ENCODE results near the gene SECISBP2.
"Not testable (repeated sequence)": the region's sequence is repeated elsewhere in the genome, so short reads cannot be mapped to it uniquely, and the experiment has no call there.

SECISBP2 gene

GRCh38 chr9:89318123-89319014 lies at the start of gene SECISBP2:
SECISBP2 (plus strand) TSS chr9:89318500; CDS start chr9:89318577, 77 bp downstream.
- peak; percentile 98 for DNase-seq (ENCODE audit: low spot score)

- no peak for DNase-seq (ENCODE audit: low spot score)
Measured at GRCh38 chr9:89273528-89274279, 44.6 kb upstream of the SECISBP2 start.

DNA sequence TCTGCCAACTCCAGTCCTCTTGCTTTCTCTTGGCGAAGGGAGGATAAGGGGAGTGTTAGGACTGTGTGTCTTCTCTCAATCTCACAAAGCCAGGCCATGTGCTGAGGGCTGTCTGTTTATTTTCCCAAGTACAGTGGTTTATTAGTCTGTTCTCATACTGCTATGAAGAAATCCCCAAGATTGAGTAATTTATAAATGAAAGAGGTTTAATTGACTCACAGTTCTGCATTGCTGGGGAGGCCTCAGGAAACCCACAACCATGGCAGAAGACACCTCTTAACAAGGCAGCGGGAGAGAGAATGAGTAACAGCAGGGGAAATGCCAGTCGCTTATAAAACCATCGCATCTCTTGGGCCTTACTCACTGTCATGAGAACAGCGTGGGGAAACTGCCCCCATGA lies 43.5 kb upstream of the SECISBP2 start:
- no peak for DNase-seq (ENCODE audit: low spot score)

- DNase-seq (ENCODE audit: low spot score): not testable (repeated sequence)
Measured at GRCh38 chr9:89276040-89276439, 42.3 kb upstream of the SECISBP2 start.

DNA sequence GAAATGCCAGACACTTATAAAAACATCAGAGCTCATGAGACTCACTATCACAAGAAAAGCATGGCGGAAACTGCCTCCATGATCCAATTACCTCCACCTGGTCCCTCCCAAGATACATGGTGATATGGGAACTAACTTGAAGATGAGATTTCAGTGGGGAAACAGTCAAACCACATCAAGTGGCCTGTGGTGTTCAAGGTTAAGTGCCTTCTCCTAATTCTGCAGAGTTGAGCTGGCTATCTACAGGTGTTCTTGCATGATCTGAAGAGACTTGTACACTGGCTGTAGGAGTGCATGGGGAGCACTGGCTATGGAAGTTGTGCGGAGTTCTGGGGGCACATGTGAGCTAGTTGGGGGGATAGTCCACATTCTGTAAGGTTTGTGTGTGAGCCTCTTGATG lies 41.3 kb upstream of the SECISBP2 start:
- DNase-seq (ENCODE audit: low spot score): no peak

DNA sequence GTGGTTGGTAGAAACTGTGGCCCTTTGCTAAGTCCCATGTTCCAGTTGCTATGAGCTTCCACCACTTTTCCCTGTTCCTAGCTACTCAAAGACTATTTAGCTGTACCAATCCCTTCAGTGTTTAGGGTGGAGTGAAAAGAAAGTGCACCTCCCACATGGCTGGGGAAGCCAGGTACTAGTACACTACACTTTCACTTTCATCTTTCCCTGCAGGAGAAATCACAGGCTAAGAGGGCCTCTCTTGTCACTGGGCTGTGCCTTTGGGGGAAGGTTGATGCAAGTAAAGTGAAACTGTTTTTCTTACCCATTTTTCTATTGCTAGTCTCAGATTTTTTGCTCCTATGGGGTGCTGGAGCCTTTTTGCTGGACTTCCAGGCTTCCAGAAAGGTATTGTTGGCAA lies 40.8 kb upstream of the SECISBP2 start:
- DNase-seq (ENCODE audit: low spot score): no peak

GRCh38 chr9:89278551-89278950 lies 39.7 kb upstream of the SECISBP2 start:
- DNase-seq (ENCODE audit: low spot score): no peak

DNA sequence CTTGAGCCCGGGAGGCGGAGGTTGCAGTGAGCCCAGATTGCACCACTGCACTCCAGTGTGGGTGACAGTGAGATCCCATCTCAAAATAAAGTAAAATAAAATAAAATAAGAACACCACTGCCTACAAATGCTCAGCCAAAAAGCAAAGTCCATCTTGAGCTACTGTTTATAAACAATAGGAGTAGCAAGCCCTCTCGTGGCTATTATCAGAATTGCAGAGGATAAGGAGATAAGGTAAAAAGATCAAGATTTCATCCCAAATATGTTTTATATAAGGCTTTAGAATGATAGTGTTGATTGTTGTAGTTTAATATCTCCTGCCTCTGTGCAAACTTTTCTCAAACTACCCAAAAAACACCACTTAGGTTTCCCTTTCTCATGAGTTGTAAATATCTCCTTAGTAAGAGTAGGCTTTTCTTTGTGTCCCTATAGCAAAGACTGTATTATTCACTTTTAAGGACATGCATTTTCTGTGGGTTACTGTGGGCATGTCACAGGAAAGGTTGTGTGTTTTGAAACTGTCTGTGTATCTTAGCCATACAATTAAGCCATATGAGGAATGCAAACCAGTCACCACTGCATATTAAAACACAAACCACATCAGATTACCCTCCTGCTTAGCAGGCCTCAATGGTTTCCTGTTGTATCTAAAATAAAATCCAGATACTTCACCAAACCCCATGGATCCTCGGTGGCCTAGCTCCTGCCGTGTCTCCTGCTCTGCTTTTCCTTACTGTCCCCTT lies 39.1 kb upstream of the SECISBP2 start:
- peak; percentile 74 for DNase-seq (ENCODE audit: low spot score)

DNA sequence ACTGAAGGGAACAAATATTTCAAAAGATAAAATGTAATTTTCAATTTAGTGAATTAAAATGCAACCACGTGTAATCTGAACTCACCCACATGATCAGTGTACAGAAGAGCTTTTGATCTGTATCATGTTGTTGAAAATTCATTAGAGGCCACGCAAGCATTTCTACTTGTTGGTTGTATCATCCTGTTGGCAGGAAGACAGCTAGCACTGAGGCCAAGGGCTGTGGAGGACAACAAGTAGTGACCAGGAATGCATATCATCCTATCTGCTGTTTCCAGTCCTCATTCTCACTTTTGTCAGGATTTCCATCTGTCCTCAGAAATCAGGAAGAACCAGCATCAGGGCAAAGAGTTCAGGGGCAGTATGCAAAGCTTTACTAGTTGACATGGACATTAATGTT lies 37.2 kb upstream of the SECISBP2 start:
- no peak for DNase-seq (ENCODE audit: low spot score)

DNA sequence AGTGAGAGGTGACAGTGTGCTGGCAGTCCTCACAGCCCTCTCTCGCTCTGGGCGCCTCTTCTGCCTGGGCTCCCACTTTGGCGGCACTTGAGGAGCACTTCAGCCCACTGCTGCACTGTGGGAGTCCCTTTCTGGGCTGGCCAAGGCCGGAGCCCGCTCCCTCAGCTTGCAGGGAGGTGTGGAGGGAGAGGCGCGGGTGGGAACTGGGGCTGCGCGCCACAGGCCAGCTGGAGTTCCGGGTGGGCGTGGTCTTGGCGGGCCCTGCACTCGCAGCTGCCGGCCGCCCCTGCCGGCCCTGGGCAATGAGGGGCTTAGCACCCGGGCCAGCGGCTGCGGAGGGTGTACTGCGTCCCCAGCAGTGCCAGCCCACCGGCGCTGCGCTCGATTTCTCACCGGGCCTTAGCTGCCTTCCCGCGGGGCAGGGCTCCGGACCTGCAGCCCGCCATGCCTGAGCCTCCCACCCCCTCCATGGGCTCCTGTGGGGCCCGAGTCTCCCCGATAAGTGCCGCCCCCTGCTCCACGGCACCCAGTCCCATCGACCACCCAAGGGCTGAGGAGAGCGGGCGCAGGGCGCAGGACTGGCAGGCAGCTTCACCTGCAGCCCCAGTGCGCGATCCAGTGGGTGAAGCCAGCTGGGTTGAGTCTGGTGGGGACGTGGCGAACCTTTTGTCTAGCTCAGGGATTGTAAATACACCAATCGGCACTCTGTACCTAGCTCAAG lies 35.9 kb upstream of the SECISBP2 start:
- DNase-seq (ENCODE audit: low spot score): not testable (repeated sequence)

DNA sequence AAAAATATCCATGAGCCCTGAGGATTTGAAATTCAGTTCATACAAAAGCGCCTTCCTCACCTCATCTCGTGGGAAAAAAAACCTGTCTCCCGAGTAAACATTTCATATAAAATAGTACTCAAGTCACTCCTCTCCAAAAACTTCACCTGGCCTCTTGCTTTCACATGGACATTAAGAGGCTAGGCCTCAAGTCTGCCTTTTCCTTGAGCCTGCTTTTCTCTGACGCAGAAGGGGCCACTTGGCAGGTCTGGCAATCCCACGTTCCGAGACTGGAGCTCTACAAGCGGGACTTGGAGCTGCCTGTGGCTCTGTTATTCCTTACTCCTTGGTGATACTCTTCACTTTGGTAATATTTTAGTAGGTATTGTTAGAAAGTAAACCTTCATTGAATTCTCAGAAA lies 34.2 kb upstream of the SECISBP2 start:
- no peak for DNase-seq (ENCODE audit: low spot score)

DNA sequence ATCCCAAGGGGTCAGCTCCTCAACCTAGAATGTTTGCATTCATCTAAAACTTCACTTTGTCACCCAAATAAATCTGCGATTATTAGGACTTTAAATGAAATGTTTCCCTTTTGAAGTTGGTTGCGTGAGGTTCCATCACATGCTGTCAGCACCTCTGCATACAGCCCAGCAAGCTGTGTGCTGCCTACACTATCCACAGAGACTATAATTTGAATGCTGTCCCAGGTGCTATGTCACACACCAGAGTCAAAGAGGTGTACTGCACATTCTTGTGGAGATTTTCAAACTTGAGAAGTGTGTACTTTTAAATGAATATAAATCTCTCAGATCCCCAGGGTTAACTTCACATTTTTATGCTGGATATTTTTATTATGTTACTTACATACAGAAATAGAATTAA lies 26.6 kb upstream of the SECISBP2 start:
- no peak for DNase-seq (ENCODE audit: low spot score)

DNA sequence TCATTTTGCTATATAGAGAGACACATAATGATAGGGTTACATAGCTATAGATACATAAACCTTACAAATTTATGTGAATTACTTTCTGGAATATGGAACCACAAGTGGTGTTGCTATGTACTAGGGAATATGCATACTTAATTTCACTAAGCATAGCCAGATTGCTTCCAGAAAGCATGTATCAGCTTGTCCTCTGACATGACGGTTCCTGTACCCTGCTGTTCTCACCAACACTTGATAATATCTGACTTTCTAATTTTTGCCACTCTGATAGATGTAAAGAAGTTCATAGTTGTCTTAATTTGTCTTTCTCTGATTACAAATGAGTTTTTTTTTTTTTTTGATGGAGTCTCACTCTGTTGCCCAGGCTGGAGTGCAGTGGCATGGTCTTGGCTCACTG lies 25.3 kb upstream of the SECISBP2 start:
- DNase-seq (ENCODE audit: low spot score): no peak

GRCh38 chr9:89295400-89295799 lies 22.9 kb upstream of the SECISBP2 start:
- no peak for DNase-seq (ENCODE audit: low spot score)

GRCh38 chr9:89301996-89302395 lies 16.3 kb upstream of the SECISBP2 start:
- DNase-seq (ENCODE audit: low spot score): not testable (repeated sequence)

DNA sequence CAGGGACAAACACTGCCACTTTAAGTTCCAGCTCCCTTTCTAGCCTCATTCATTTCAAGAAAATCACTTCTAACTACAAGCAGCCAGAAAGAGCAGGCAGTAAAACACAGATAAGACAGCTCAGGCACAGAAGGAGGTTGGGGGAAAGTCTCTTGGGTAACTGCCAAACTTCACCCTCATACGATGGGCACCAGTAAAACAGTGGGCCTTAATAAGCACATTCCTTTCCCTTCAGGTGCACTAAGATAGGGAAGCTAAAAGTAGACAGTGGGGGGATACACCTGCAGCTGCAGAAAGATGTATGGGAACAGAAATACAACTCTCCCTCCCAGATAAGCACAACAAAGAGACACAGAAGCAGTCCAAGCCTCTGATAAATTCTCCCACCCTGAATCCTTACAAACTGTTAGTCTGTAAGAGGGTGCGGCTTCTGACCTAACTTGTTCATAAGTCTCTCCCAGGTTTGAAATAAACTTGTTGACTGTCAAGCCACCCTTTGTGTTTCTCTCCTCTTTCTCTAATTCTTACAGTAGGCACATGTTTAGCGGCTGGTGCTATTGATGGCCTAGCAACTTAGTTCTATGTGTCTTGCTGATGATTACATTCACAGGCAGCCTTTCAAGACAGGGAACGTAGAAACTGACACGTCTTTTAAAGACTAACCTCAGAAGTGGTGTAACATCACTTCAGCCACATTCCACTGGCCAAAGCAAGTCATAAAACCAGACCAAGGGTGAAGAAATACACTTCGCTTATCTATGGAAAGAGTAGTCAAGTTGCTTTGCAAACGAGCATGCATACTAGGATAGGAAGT lies 14.1 kb upstream of the SECISBP2 start:
- peak; percentile 79 for DNase-seq (ENCODE audit: low spot score)

DNA sequence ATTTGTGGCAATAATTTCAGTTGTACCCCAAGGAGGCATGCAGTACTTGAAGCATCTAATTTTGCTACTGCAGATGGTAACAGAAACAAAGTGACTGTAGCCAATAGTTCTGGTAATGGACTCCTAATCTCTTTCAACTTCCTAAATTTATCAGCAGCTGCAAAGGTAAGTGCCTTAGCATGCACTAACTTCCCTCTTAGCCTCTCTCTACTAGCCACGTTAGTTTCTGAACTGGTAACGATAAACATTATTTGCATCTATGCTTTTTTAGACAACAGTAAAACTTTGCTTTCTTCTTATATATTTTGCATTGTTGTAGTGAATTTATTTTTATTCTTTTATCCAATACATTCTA lies 13.5 kb upstream of the SECISBP2 start:
- DNase-seq (ENCODE audit: low spot score): no peak

- DNase-seq (ENCODE audit: low spot score): peak; percentile 42
Measured at GRCh38 chr9:89305868-89306267, 12.4 kb upstream of the SECISBP2 start.

GRCh38 chr9:89309166-89309565 lies 9.1 kb upstream of the SECISBP2 start:
- peak; percentile 26 for DNase-seq (ENCODE audit: low spot score)

- DNase-seq (ENCODE audit: low spot score): peak; percentile 59
Measured at GRCh38 chr9:89309608-89310474, 8.5 kb upstream of the SECISBP2 start.

Data from NAMALWA (cell line).